Measurements from ENCODE around the gene WNT3. TPM values are rescaled to one million over a fixed set of nuclear protein-coding genes. Genes with fewer than 3 reads are reported as not detected.

The WNT3 gene
- total RNA-seq, 1 experiment from 2014 or later = 8.8 TPM

DNA sequence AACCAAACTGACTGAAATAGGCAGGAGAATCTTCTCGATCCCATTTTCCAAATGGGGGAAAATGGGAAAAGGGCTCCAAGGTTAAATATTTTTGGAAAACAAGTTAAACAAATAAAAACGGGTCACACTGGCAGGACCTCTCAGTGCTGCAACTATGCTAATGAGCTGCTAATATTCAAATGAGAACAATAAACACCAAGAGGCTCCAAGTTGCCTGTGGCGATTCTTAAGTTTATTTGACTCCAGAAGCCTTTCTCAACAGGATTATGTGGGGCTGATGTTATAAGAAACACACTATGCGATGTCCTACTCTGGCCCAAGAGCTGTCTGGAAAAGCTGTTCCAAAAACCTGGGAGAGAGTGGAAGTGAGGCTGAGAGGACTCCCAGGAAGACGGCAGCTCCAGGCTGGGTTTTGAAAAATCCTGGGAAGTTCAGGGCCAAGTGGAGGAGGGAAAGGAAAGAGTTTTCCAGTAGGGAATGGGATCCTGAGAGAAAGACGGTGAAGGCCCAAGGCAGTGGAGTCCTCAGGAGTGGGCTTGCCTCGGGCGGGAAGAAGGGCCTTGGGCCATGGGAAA is 21.4 kb downstream of the WNT3 start:
- ChIA-PET POLR2A (no interaction called here), CTCF (no interaction called here)
- intact Hi-C loops (cut with micrococcal nuclease; ENCODE audit: unreplicated experiment) = no loop called here
- Mint-ChIP-seq H3K27ac (ENCODE audit: unreplicated experiment) (no peak overlapping the region), H3K36me3 (ENCODE audit: insufficient read depth, unreplicated experiment) (no peaks in the 10 kb centered on the region), H3K4me3 (ENCODE audit: unreplicated experiment) (no peak overlapping the region), H3K4me1 (ENCODE audit: low read depth, unreplicated experiment) (no peaks in the 10 kb centered on the region), H3K27me3 (ENCODE audit: insufficient read depth, unreplicated experiment) (peaks cover 3% of the 10 kb centered on the region), H3K9me3 (ENCODE audit: unreplicated experiment) (no peaks in the 10 kb centered on the region)
- DNase-seq = no peak
- H3K27me3 ChIP-seq (replicated peaks; ENCODE audit: control insufficient read depth, insufficient read depth, low read length) = no peaks in the 10 kb centered on the region
- no peaks in the 10 kb centered on the region for H3K36me3 ChIP-seq (ENCODE audit: control insufficient read depth, insufficient read depth, low read length)
- H3K4me1 ChIP-seq = no peaks in the 10 kb centered on the region
- TF ChIP-seq, protein P1, sequence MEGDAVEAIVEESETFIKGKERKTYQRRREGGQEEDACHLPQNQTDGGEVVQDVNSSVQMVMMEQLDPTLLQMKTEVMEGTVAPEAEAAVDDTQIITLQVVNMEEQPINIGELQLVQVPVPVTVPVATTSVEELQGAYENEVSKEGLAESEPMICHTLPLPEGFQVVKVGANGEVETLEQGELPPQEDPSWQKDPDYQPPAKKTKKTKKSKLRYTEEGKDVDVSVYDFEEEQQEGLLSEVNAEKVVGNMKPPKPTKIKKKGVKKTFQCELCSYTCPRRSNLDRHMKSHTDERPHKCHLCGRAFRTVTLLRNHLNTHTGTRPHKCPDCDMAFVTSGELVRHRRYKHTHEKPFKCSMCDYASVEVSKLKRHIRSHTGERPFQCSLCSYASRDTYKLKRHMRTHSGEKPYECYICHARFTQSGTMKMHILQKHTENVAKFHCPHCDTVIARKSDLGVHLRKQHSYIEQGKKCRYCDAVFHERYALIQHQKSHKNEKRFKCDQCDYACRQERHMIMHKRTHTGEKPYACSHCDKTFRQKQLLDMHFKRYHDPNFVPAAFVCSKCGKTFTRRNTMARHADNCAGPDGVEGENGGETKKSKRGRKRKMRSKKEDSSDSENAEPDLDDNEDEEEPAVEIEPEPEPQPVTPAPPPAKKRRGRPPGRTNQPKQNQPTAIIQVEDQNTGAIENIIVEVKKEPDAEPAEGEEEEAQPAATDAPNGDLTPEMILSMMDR (IDR thresholded peaks at IDR 0.05; ENCODE audit: insufficient read depth in 1 of 2, low read depth in 1 of 2, low read length in 1 of 2, severe bottlenecking in 1 of 2, unreplicated experiment in 1 of 2) = no peak
- H3K9me3 ChIP-seq = no peaks in the 10 kb centered on the region
- H3K4me3 ChIP-seq (ENCODE audit: low read depth, low read length) = no peak overlapping the region
- BruUV-seq (replicated peaks) = no TSS peak

DNA sequence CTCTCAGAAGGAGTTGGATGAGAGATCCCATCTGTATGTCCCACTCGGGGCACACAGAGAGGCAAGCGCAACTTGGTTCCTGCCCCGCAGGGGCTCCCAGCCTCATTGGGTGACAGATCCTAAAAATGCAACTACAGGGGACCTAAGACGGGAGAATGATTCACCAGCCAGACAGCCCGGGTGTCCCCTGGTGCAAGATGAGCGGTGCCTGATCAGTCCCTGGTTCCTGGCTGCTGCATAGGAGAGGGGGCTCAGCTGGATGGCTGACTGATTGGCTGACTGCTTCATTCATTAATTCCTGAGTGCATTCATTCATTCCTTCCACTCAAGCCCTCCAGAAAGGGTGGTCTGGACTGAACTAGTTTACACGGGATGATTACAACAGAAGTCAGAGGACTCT is 22.0 kb downstream of the WNT3 start:
- H3K9me3 Mint-ChIP-seq (ENCODE audit: unreplicated experiment) = no peaks in the 10 kb centered on the region
- H3K4me3 Mint-ChIP-seq (ENCODE audit: unreplicated experiment) = no peak overlapping the region
- H3K27me3 Mint-ChIP-seq (ENCODE audit: insufficient read depth, unreplicated experiment) = peaks cover 3% of the 10 kb centered on the region
- intact Hi-C loops (cut with micrococcal nuclease; ENCODE audit: unreplicated experiment) = no loop called here
- H3K36me3 Mint-ChIP-seq (ENCODE audit: insufficient read depth, unreplicated experiment) = no peaks in the 10 kb centered on the region
- Histone ChIP-seq H3K4me1 (no peaks in the 10 kb centered on the region), H3K36me3 (ENCODE audit: control insufficient read depth, insufficient read depth, low read length) (no peaks in the 10 kb centered on the region), H3K4me3 (ENCODE audit: low read depth, low read length) (no peak overlapping the region), H3K9me3 (no peaks in the 10 kb centered on the region), H3K27me3 (replicated peaks; ENCODE audit: control insufficient read depth, insufficient read depth, low read length) (no peaks in the 10 kb centered on the region)
- no peaks in the 10 kb centered on the region for H3K4me1 Mint-ChIP-seq (ENCODE audit: low read depth, unreplicated experiment)
- TF ChIP-seq, protein P1 (IDR thresholded peaks at IDR 0.05; ENCODE audit: insufficient read depth in 1 of 2, low read depth in 1 of 2, low read length in 1 of 2, severe bottlenecking in 1 of 2, unreplicated experiment in 1 of 2) = no peak
- no TSS peak for BruUV-seq (replicated peaks)
- no peak overlapping the region for H3K27ac Mint-ChIP-seq (ENCODE audit: unreplicated experiment)
- ChIA-PET CTCF (no interaction called here), POLR2A (no interaction called here)
- no peak for DNase-seq

DNA sequence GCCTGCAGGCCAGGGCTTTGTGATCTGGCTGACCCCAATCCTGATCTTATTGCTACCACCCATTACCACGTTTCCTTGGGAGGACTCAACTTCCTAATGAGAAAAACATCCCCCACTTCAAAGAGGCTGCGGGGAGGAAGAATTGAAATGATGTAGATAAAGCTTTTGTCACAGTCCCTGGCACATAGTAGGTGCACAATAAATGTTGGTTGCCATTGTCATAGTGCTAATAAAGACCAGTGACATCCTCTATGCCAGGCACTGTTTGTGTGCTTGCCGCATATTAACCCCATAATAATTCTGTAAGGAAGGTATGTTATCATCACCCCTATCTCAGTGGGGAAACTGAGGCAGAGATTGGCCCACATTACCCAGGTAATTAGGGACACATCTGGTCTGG is 22.4 kb downstream of the WNT3 start:
- no peak for DNase-seq
- no peaks in the 10 kb centered on the region for H3K36me3 ChIP-seq (ENCODE audit: control insufficient read depth, insufficient read depth, low read length)
- H3K9me3 Mint-ChIP-seq (ENCODE audit: unreplicated experiment) = no peaks in the 10 kb centered on the region
- ChIA-PET CTCF (no interaction called here), POLR2A (no interaction called here)
- no peaks in the 10 kb centered on the region for H3K4me1 Mint-ChIP-seq (ENCODE audit: low read depth, unreplicated experiment)
- no peak overlapping the region for H3K4me3 Mint-ChIP-seq (ENCODE audit: unreplicated experiment)
- H3K36me3 Mint-ChIP-seq (ENCODE audit: insufficient read depth, unreplicated experiment) = no peaks in the 10 kb centered on the region
- no peak overlapping the region for H3K4me3 ChIP-seq (ENCODE audit: low read depth, low read length)
- TF ChIP-seq, protein P1 (IDR thresholded peaks at IDR 0.05; ENCODE audit: insufficient read depth in 1 of 2, low read depth in 1 of 2, low read length in 1 of 2, severe bottlenecking in 1 of 2, unreplicated experiment in 1 of 2) = no peak
- H3K9me3 ChIP-seq = no peaks in the 10 kb centered on the region
- BruUV-seq (replicated peaks) = no TSS peak
- H3K27me3 ChIP-seq (replicated peaks; ENCODE audit: control insufficient read depth, insufficient read depth, low read length) = no peaks in the 10 kb centered on the region
- H3K4me1 ChIP-seq = no peaks in the 10 kb centered on the region
- intact Hi-C loops (cut with micrococcal nuclease; ENCODE audit: unreplicated experiment) = no loop called here
- H3K27ac Mint-ChIP-seq (ENCODE audit: unreplicated experiment) = no peak overlapping the region
- H3K27me3 Mint-ChIP-seq (ENCODE audit: insufficient read depth, unreplicated experiment) = peaks cover 3% of the 10 kb centered on the region
